T-cell (primary cell): ENCODE results near the gene CKS2. TPM values are rescaled to one million over a fixed set of nuclear protein-coding genes. Genes with fewer than 3 reads are reported as not detected.
A peak's percentile ranks its signal among the peaks of the same experiment; 100 is the strongest.

Source experiments
- ATAC-seq, 4 experiments: fragments of 200-7000 bp in 3 of 4; fragments of 150-1000 bp in 1 of 4; cut with Tn5 transposase; replicated peaks in 1 of 4; 1 replicate in 3 of 4; 2 replicates in 1 of 4; pipeline ENCODE4 v1.10.0; 2021; ENCODE audit warnings: moderate library complexity in 3 of 4, mild to moderate bottlenecking in 2 of 4, moderate number of reproducible peaks in 1 of 4
- CTCF ChIA-PET, 2 donors: fragments of 300-600 bp; sonication (Branson Sonifier 250); formaldehyde crosslinking; loops; one replicate each; lab custom pipeline; 2022; ENCODE audit warnings: antibody characterized with exemption in 2 of 2; lab: Charles Lee
- POLR2A ChIA-PET, 2 donors: fragments of 300-600 bp; sonication (Branson Sonifier 250); formaldehyde crosslinking; loops; one replicate each; lab custom pipeline; 2022; ENCODE audit warnings: antibody characterized with exemption in 2 of 2; lab: Charles Lee
- DNase-seq, 35 experiments: peaks; one replicate each; pipeline versions ENCODE4 v3.0.0 to v3.0.0-alpha.2; 2013 to 2023
- H3K27ac ChIP-seq: one replicate; pipeline ENCODE4 v1.5.1; 2013; ENCODE audit warnings: low read length
- H3K27me3 ChIP-seq, 2 experiments: replicated peaks in 1 of 2; 1 replicate in 1 of 2; 2 replicates in 1 of 2; pipeline versions ENCODE4 v1.6.1 to v1.7.0; 2013; ENCODE audit warnings: low read length in 1 of 2, mixed read lengths in 1 of 2; ENCODE audit not compliant: control insufficient read depth in 2 of 2, insufficient read depth in 2 of 2; ENCODE audit errors: extremely low read depth in 1 of 2
- H3K36me3 ChIP-seq, 2 donors: 1 replicate in 1 of 2; 2 replicates in 1 of 2; pipeline versions ENCODE4 v1.6.1 to v1.7.0; 2013; ENCODE audit warnings: low read length in 1 of 2; ENCODE audit not compliant: control insufficient read depth in 2 of 2, insufficient read depth in 1 of 2; ENCODE audit errors: extremely low read depth in 1 of 2
- H3K4me1 ChIP-seq, 2 experiments: 1 replicate in 1 of 2; 2 replicates in 1 of 2; pipeline versions ENCODE4 v1.6.1 to v1.7.0; 2013; ENCODE audit warnings: low read length in 2 of 2, mixed read lengths in 1 of 2; ENCODE audit not compliant: insufficient read depth in 2 of 2, control insufficient read depth in 1 of 2; ENCODE audit errors: extremely low read depth in 1 of 2
- H3K4me3 ChIP-seq, 2 donors: 1 replicate in 1 of 2; 2 replicates in 1 of 2; pipeline versions ENCODE4 v1.5.1 to v1.7.0; 2013; ENCODE audit warnings: mild to moderate bottlenecking in 2 of 2, low read length in 1 of 2, moderate library complexity in 1 of 2; ENCODE audit not compliant: control insufficient read depth in 1 of 2; ENCODE audit errors: extremely low read depth in 1 of 2
- H3K9me3 ChIP-seq: 2 replicates; pipeline ENCODE4 v1.7.0; 2013
- H3K27ac Mint-ChIP-seq, 2 donors: one replicate each; pipeline ENCODE4 v1.8.0; 2020 to 2021; ENCODE audit warnings: mild to moderate bottlenecking in 2 of 2, mixed read lengths in 2 of 2
- H3K27me3 Mint-ChIP-seq, 2 donors: one replicate each; pipeline ENCODE4 v1.8.0; 2021 to 2022; ENCODE audit warnings: mixed read lengths in 2 of 2
- H3K36me3 Mint-ChIP-seq: one replicate; pipeline ENCODE4 v1.8.0; 2021; ENCODE audit warnings: mixed read lengths
- H3K4me1 Mint-ChIP-seq, 3 donors: one replicate each; pipeline ENCODE4 v1.8.0; 2020 to 2022; ENCODE audit warnings: mixed read lengths in 3 of 3, mild to moderate bottlenecking in 1 of 3
- H3K4me3 Mint-ChIP-seq, 3 donors: one replicate each; pipeline ENCODE4 v1.8.0; 2020 to 2022; ENCODE audit warnings: mild to moderate bottlenecking in 3 of 3, mixed read lengths in 3 of 3, moderate library complexity in 3 of 3
- H3K9me3 Mint-ChIP-seq, 3 donors: one replicate each; pipeline ENCODE4 v1.8.0; 2020 to 2022; ENCODE audit warnings: mixed read lengths in 3 of 3
- WGBS: methylation state at CpG from one replicate; pipeline ENCODE4 v1.1.5; 2013; ENCODE audit warnings: missing lambda C conversion rate; ENCODE audit not compliant: insufficient coverage; 5-methylcytosine and 5-hydroxymethylcytosine counted together
- total RNA-seq, 35 experiments: library from RNA in 6 of 35; stranded (reverse) in 6 of 35; fragments of 120-200 nt in 1 of 35; gene quantifications; one replicate each; pipeline versions ENCODE4 v1.2.1 to v1.2.4 and lab custom pipeline; 2013 to 2026

CKS2 gene
- total RNA-seq, 5 donors from 2014 or later (not counting 1 experiment from before 2014, with no cell fraction given), result 8.6 to 13.1 (median 9.2) TPM

DNA sequence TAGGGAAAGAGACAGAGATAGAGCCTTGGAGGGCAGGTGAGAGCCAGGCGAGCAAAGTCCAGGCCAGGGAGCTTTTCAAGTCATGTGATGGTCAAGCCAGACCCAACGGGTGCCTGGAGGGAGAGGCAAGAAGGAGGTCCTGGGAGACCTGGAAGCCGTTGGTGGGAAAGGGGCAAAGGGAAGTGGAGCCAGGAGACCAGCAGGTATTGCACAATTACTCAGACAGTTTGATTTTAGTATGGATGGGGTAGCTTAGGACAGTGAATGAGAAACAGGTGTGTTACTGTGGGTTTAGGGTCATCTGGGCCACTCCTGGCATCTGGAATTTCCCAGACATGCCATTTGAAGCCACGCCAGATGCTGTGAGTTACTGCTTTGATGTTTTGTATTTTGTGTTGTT lies 12.4 kb downstream of the CKS2 start:
- H3K4me3 ChIP-seq, result no peak overlapping the region
- Mint-ChIP-seq H3K27me3 (no peaks in the 10 kb centered on the region), H3K4me3 (peak overlapping the region in 1 of 3 donors; percentile 9), H3K27ac (peak overlapping the region in 1 of 2 donors; percentile 27), H3K4me1 (peaks cover 60 to 71% (median 70%) of the 10 kb centered on the region in 3 donors), H3K36me3 (peaks cover 16% of the 10 kb centered on the region), H3K9me3 (no peaks in the 10 kb centered on the region)
- H3K27ac ChIP-seq, result no peak overlapping the region
- 79% methylated on average over 4 of the region's 4 CpGs for WGBS
- peaks cover 13 to 16% of the 10 kb centered on the region in 2 experiments for H3K4me1 ChIP-seq
- POLR2A ChIA-PET, result interaction anchor here (0.6 to 1.0 kb wide), 2 partner anchors 14 to 167 kb away, joined by 3 to 4 read pairs; no protein-coding TSS in a partner anchor
- no peak for DNase-seq
- ATAC-seq, result no peak
- H3K27me3 ChIP-seq, result no peaks in the 10 kb centered on the region
- peaks cover 0 to 37% of the 10 kb centered on the region in 2 donors for H3K36me3 ChIP-seq
- CTCF ChIA-PET, result no interaction called here
- no peaks in the 10 kb centered on the region for H3K9me3 ChIP-seq

DNA sequence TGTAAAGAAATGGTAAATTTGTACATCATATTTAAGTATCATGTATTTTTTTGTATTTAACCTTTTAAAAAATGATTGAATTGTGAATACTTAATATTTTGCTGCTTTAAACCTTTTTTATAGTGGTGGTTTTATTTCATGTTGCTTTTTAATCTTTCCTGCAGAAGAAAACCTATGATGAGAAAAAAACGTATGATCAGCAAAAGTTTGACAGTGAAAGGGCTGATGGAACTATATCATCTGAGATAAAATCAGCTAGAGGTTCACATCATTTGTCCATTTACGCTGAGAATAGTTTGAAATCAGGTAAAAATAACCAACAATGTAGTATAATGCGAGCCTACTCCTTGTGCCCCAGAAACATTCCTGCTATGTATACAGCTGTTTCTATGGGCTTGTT lies 14.7 kb downstream of the CKS2 start:
- POLR2A ChIA-PET, result no interaction called here
- ATAC-seq (no peak), DNase-seq (no peak)
- Histone ChIP-seq H3K9me3 (no peaks in the 10 kb centered on the region), H3K27me3 (no peaks in the 10 kb centered on the region), H3K4me3 (no peak overlapping the region), H3K27ac (no peak overlapping the region), H3K36me3 (peaks cover 9 to 52% of the 10 kb centered on the region in 2 donors), H3K4me1 (peaks cover 0 to 5% of the 10 kb centered on the region in 2 experiments)
- Mint-ChIP-seq H3K9me3 (no peaks in the 10 kb centered on the region), H3K27ac (no peak overlapping the region), H3K27me3 (no peaks in the 10 kb centered on the region), H3K4me1 (peaks cover 43 to 54% (median 51%) of the 10 kb centered on the region in 3 donors), H3K4me3 (no peak overlapping the region), H3K36me3 (peaks cover 29% of the 10 kb centered on the region)
- WGBS, result 100% methylated on average over 1 of the region's 3 CpGs
- CTCF ChIA-PET, result interaction anchor here in 1 of 2 donors (0.6 kb wide), 1 partner anchor 918 kb away, joined by 3 read pairs; no protein-coding TSS in a partner anchor

DNA sequence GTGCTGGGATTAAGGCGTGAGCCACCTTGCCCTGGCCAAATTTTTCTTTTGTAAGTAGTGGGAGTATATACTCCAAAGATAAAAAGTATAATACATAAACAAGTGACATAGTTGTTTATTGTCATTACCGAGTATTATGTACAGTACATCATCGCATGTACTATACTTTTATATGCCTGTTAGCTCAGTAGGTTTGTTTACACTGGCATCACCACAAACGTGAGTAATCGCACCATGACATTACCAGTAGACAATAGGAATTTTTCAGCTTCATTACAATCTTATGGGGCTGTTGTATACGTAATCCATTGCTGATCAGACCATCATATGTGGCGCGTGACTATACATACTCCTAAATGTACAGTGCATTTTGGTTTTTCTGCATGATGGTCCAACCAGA lies 17.1 kb downstream of the CKS2 start:
- ATAC-seq (no peak), DNase-seq (no peak)
- H3K36me3 Mint-ChIP-seq, result peaks cover 32% of the 10 kb centered on the region
- H3K4me3 ChIP-seq, result no peak overlapping the region
- H3K27ac Mint-ChIP-seq, result no peak overlapping the region
- no peaks in the 10 kb centered on the region for H3K9me3 ChIP-seq
- ChIA-PET POLR2A (interaction anchor here (0.5 to 1.0 kb wide), 2 partner anchors 15 to 160 kb away, joined by 3 to 5 read pairs; no protein-coding TSS in a partner anchor), CTCF (interaction anchor here in 1 of 2 donors (0.7 kb wide), 2 partner anchors 102 to 196 kb away, joined by 4 to 7 read pairs; no protein-coding TSS in a partner anchor)
- no peaks in the 10 kb centered on the region for H3K27me3 ChIP-seq
- H3K4me1 Mint-ChIP-seq, result peaks cover 20 to 37% (median 28%) of the 10 kb centered on the region in 3 donors
- WGBS, result 100% methylated on average over 2 of the region's 8 CpGs
- peaks cover 9 to 62% of the 10 kb centered on the region in 2 donors for H3K36me3 ChIP-seq
- H3K9me3 Mint-ChIP-seq, result no peaks in the 10 kb centered on the region
- H3K4me3 Mint-ChIP-seq, result no peak overlapping the region
- H3K27me3 Mint-ChIP-seq, result no peaks in the 10 kb centered on the region
- peaks cover 0 to 5% of the 10 kb centered on the region in 2 experiments for H3K4me1 ChIP-seq
- no peak overlapping the region for H3K27ac ChIP-seq

GRCh38 chr9:89329917-89330316 lies 18.9 kb downstream of the CKS2 start:
- no peaks in the 10 kb centered on the region for H3K4me1 ChIP-seq
- peaks cover 9 to 80% of the 10 kb centered on the region in 2 donors for H3K36me3 ChIP-seq
- POLR2A ChIA-PET, result no interaction called here
- no peaks in the 10 kb centered on the region for H3K27me3 ChIP-seq
- no peak for DNase-seq
- CTCF ChIA-PET, result no interaction called here
- no peak for ATAC-seq
- H3K27ac ChIP-seq, result no peak overlapping the region
- Mint-ChIP-seq H3K36me3 (peaks cover 44% of the 10 kb centered on the region), H3K9me3 (no peaks in the 10 kb centered on the region), H3K4me3 (no peak overlapping the region), H3K27me3 (no peaks in the 10 kb centered on the region), H3K27ac (no peak overlapping the region), H3K4me1 (peaks cover 2 to 21% (median 10%) of the 10 kb centered on the region in 3 donors)
- H3K4me3 ChIP-seq, result no peak overlapping the region
- no peaks in the 10 kb centered on the region for H3K9me3 ChIP-seq

DNA sequence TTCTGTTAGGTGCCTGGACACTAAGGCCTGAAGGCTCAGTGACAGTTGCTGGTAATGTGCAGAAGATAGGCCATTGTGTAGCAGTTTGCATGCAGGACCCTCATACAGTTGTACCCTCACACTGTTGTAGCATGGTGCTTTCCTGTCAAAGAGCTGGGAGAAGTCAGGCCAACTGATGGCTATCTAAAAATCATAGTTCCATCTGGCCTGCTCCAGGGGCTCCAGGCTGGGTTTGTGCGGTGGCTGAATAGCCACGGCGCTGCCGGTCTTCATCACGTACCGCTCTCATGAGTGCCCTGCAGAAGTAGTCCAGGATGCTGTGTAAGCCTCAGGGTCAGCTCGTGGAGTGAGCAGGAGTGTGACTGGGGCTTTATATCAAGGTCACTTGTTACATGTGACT lies 19.5 kb downstream of the CKS2 start:
- H3K4me3 ChIP-seq, result no peak overlapping the region
- Mint-ChIP-seq H3K4me3 (no peak overlapping the region), H3K27me3 (no peaks in the 10 kb centered on the region), H3K36me3 (peaks cover 48% of the 10 kb centered on the region), H3K27ac (no peak overlapping the region), H3K9me3 (no peaks in the 10 kb centered on the region), H3K4me1 (peaks cover 0 to 15% (median 4%) of the 10 kb centered on the region in 3 donors)
- no peaks in the 10 kb centered on the region for H3K4me1 ChIP-seq
- ChIA-PET CTCF (interaction anchor here in 1 of 2 donors (1.2 kb wide), 1 partner anchor 10 kb away, joined by 3 read pairs; no protein-coding TSS in a partner anchor), POLR2A (no interaction called here)
- whole genome bisulfite sequencing, result 97% methylated on average over 6 of the region's 7 CpGs
- ATAC-seq, result no peak
- DNase-seq, result no peak
- H3K9me3 ChIP-seq, result no peaks in the 10 kb centered on the region
- H3K36me3 ChIP-seq, result peaks cover 13 to 82% of the 10 kb centered on the region in 2 donors
- H3K27me3 ChIP-seq, result no peaks in the 10 kb centered on the region
- no peak overlapping the region for H3K27ac ChIP-seq

- DNase-seq (no peak), ATAC-seq (no peak)
- peak overlapping the region in 1 of 2 donors; percentile 48 for H3K27ac Mint-ChIP-seq
- no peaks in the 10 kb centered on the region for H3K27me3 Mint-ChIP-seq
- Histone ChIP-seq H3K36me3 (peaks cover 14 to 91% of the 10 kb centered on the region in 2 donors), H3K27me3 (no peaks in the 10 kb centered on the region), H3K4me1 (no peaks in the 10 kb centered on the region), H3K9me3 (no peaks in the 10 kb centered on the region), H3K27ac (no peak overlapping the region), H3K4me3 (no peak overlapping the region)
- H3K4me3 Mint-ChIP-seq, result no peak overlapping the region
- peaks cover 11 to 33% (median 16%) of the 10 kb centered on the region in 3 donors for H3K4me1 Mint-ChIP-seq
- CTCF ChIA-PET, result interaction anchor here in 1 of 2 donors (0.6 kb wide), 1 partner anchor 9 kb away, joined by 3 read pairs; no protein-coding TSS in a partner anchor
- peaks cover 74% of the 10 kb centered on the region for H3K36me3 Mint-ChIP-seq
- no peaks in the 10 kb centered on the region for H3K9me3 Mint-ChIP-seq
- 20% methylated on average over 2 of the region's 2 CpGs for WGBS
- POLR2A ChIA-PET, result interaction anchor here (0.7 to 1.0 kb wide), 2 partner anchors 15 to 77 kb away, joined by 3 read pairs; no protein-coding TSS in a partner anchor
Measured at GRCh38 chr9:89339807-89340206, 28.8 kb downstream of the CKS2 start.
